HepG2 (cell line): ENCODE data around the gene RTCA. TPM values are rescaled to one million over a fixed set of nuclear protein-coding genes. Genes with fewer than 3 reads are reported as not detected.

Source experiments
- ATAC-seq: fragments of 200-7000 bp; cut with Tn5 transposase; 3 replicates; pipeline ENCODE4 v1.9.1; 2020; ENCODE audit warnings: mild to moderate bottlenecking, moderate library complexity
- BruUV-seq: library from RNA; stranded (reverse); fragments of 400-500 nt; replicated peaks from 2 replicates; lab custom pipeline; 2021; lab: Mats Ljungman, UMichigan
- CTCF ChIA-PET: fragments of 300-600 bp; formaldehyde crosslinking; extraction: SDS; loops from one replicate; lab custom pipeline; 2021; ENCODE audit warnings: low total read pairs, inconsistent platforms, low intra/inter-chr PET ratio; lab: Yijun Ruan, JAX
- POLR2A ChIA-PET: fragments of 350-600 bp; sonication (Branson Sonifier 250); formaldehyde crosslinking; loops from one replicate; lab custom pipeline; 2020; ENCODE audit warnings: antibody characterized with exemption, inconsistent platforms; lab: Yijun Ruan, JAX
- DNase-seq: peaks from one replicate; pipeline ENCODE4 v3.0.0-alpha.2; 2015; ENCODE audit warnings: low spot score
- FAIRE-seq: peaks from 3 replicates; lab custom pipeline; 2011; peaks lifted over from hg19 to GRCh38; lab: Jason Lieb, UNC
- H2AFZ ChIP-seq: one replicate; pipeline ENCODE4 v1.6.1; 2011; ENCODE audit warnings: low read length, inconsistent platforms
- H3K27ac ChIP-seq: fragments of 300-600 bp; 3 replicates; pipeline ENCODE4 v1.8.0; 2011; ENCODE audit warnings: mixed run types, mild to moderate bottlenecking, mixed read lengths, low read length, inconsistent platforms; ENCODE audit not compliant: insufficient read depth; ENCODE audit errors: extremely low read length
- H3K27me3 ChIP-seq, 2 experiments: fragments of 200-600 bp in 1 of 2; 2 replicates in 1 of 2; 3 replicates in 1 of 2; pipeline versions ENCODE4 v1.6.0 to v1.8.0; 2011; ENCODE audit warnings: low read length in 2 of 2, mild to moderate bottlenecking in 2 of 2, moderate library complexity in 2 of 2, inconsistent platforms in 1 of 2; ENCODE audit not compliant: insufficient read depth in 2 of 2, control insufficient read depth in 1 of 2
- H3K36me3 ChIP-seq, 2 experiments: fragments of 200-600 bp in 1 of 2; replicated peaks in 1 of 2; 2 replicates in 1 of 2; 3 replicates in 1 of 2; pipeline versions ENCODE4 v1.5.1 to v1.8.0; 2011; ENCODE audit warnings: low read length in 2 of 2, inconsistent platforms in 1 of 2; ENCODE audit not compliant: insufficient read depth in 2 of 2, control insufficient read depth in 1 of 2
- H3K4me1 ChIP-seq: 2 replicates; pipeline ENCODE4 v1.5.1; 2012; ENCODE audit warnings: low read length, inconsistent platforms; ENCODE audit not compliant: insufficient read depth
- H3K4me2 ChIP-seq: 2 replicates; pipeline ENCODE4 v1.6.0; 2011; ENCODE audit warnings: low read depth, low read length, inconsistent platforms
- H3K4me3 ChIP-seq, 3 experiments: fragments of 200-600 bp in 1 of 3; sonication (generic), shearing (Covaris generic) in 1 of 3; replicated peaks in 1 of 3; 2 replicates each; pipeline ENCODE4 v1.5.1; 2011 to 2016; ENCODE audit warnings: low read length in 3 of 3, inconsistent platforms in 2 of 3, low read depth in 2 of 3, mild to moderate bottlenecking in 2 of 3, control low read depth in 1 of 3, mixed read lengths in 1 of 3; ENCODE audit not compliant: insufficient read depth in 1 of 3
- H3K79me2 ChIP-seq: one replicate; pipeline ENCODE4 v1.6.1; 2011; ENCODE audit warnings: low read length, inconsistent platforms; ENCODE audit not compliant: insufficient read depth
- H3K9ac ChIP-seq: 2 replicates; pipeline ENCODE4 v1.6.0; 2011; ENCODE audit warnings: mild to moderate bottlenecking, low read depth, low read length, inconsistent platforms; ENCODE audit not compliant: insufficient read depth
- H3K9me3 ChIP-seq: 2 replicates; pipeline ENCODE4 v1.5.1; 2012; ENCODE audit warnings: mild to moderate bottlenecking, low read length
- H4K20me1 ChIP-seq: 2 replicates; pipeline ENCODE4 v1.6.0; 2011; ENCODE audit warnings: inconsistent platforms, mild to moderate bottlenecking, low read length, moderate library complexity; ENCODE audit not compliant: insufficient read depth
- BRCA1 ChIP-seq: sonication (generic); formaldehyde crosslinking; IDR thresholded peaks from 2 replicates; pipeline ENCODE4 v1.4.0; 2020; ENCODE audit warnings: missing genetic modification reagents
- NFIB ChIP-seq: sonication (generic); formaldehyde crosslinking; IDR thresholded peaks from 2 replicates; pipeline ENCODE4 v1.9.0; 2021; ENCODE audit warnings: missing genetic modification reagents, mild to moderate bottlenecking, borderline replicate concordance
- RBM22 ChIP-seq: fragments of 200-400 bp; formaldehyde crosslinking; optimal IDR thresholded peaks from 2 replicates; pipeline ENCODE3; 2017; ENCODE audit warnings: mild to moderate bottlenecking, low read length, moderate library complexity
- TMF1 ChIP-seq: sonication (generic); formaldehyde crosslinking; IDR thresholded peaks from 2 replicates; pipeline ENCODE4 v1.8.1; 2022; ENCODE audit warnings: low read depth, missing genetic modification reagents
- ZBTB1 ChIP-seq: sonication (generic); formaldehyde crosslinking; IDR thresholded peaks from 2 replicates; pipeline ENCODE4 v1.4.0; 2020; ENCODE audit warnings: missing genetic modification reagents, borderline replicate concordance
- ZNF572 ChIP-seq: sonication (generic); formaldehyde crosslinking; IDR thresholded peaks from 2 replicates; pipeline ENCODE4 v1.5.1; 2020; ENCODE audit warnings: mild to moderate bottlenecking, missing genetic modification reagents
- ZNF775 ChIP-seq: sonication (generic); formaldehyde crosslinking; IDR thresholded peaks from 2 replicates; pipeline ENCODE4 v1.4.0; 2020; ENCODE audit warnings: missing genetic modification reagents, mild to moderate bottlenecking, moderate library complexity, borderline replicate concordance
- WGBS: methylation state at CpG from one replicate; pipeline ENCODE4 v1.1.6; 2017; ENCODE audit warnings: low lambda C conversion rate; 5-methylcytosine and 5-hydroxymethylcytosine counted together
- in situ Hi-C: cut with HindIII; loops from 2 replicates; pipeline ENCODE4 v1.10.0; 2017; ENCODE audit warnings: low pct_unique_long_range_greater_than_20kb; ENCODE audit not compliant: extremely low pct_ligation_motif_present
- intact Hi-C: fragments of 100-400 bp; cut with micrococcal nuclease; formaldehyde crosslinking; loops from one replicate; pipeline ENCODE4 v1.10.0; 2022; ENCODE audit not compliant: unreplicated experiment
- polyA plus RNA-seq, 8 experiments: library from polyadenylated mRNA; depleted of rRNA in 3 of 8; stranded (reverse) in 7 of 8; unstranded in 1 of 8; fragments of >200 nt; fragmentation: Illumina TruSeq in 4 of 8; extraction: Trizol in 4 of 8; gene quantifications; 2 replicates each; pipeline versions ENCODE4 v1.2.1 to v1.2.3, GENCODE V29; 2011 to 2016; ENCODE audit warnings: low read depth in 4 of 8, missing spikeins in 1 of 8, mixed read lengths in 1 of 8; ENCODE audit not compliant: insufficient read depth in 1 of 8
- total RNA-seq, 5 experiments: library from RNA; depleted of rRNA; stranded (reverse); fragments of >200 nt; fragmentation: Illumina TruSeq; extraction: Trizol; gene quantifications; 2 replicates each; pipeline ENCODE4 v1.2.3, GENCODE V29; 2016; ENCODE audit warnings: low read depth in 1 of 5
- TF ChIP-seq, protein P1 (sequence below): sonication (generic); formaldehyde crosslinking; IDR thresholded peaks from 2 replicates; pipeline ENCODE4 v1.4.0; 2020; ENCODE audit warnings: missing genetic modification reagents, mild to moderate bottlenecking, borderline replicate concordance
- TF ChIP-seq, protein P2 (sequence below): sonication (generic); formaldehyde crosslinking; IDR thresholded peaks from 2 replicates; pipeline ENCODE4 v1.5.1; 2020; ENCODE audit warnings: mild to moderate bottlenecking, missing genetic modification reagents, borderline replicate concordance
- TF ChIP-seq, protein P3 (sequence below): sonication (generic); formaldehyde crosslinking; IDR thresholded peaks from 2 replicates; pipeline ENCODE4 v1.4.0; 2020; ENCODE audit warnings: missing genetic modification reagents, borderline replicate concordance
- TF ChIP-seq, protein P4 (sequence below): sonication (generic); formaldehyde crosslinking; IDR thresholded peaks from 2 replicates; pipeline ENCODE4 v1.4.0; 2020; ENCODE audit warnings: missing genetic modification reagents
- TF ChIP-seq, protein P5 (sequence below): IDR thresholded peaks from 2 replicates; pipeline ENCODE4 v1.6.1; 2016; ENCODE audit warnings: missing genetic modification reagents, missing compliant biosample characterization
- TF ChIP-seq, protein P6 (sequence below): sonication (generic); formaldehyde crosslinking; IDR thresholded peaks from 2 replicates; pipeline ENCODE4 v1.8.0; 2022; ENCODE audit warnings: mild to moderate bottlenecking, missing genetic modification reagents

The RTCA gene
- total and polyA plus RNA-seq, 2 of the 13 experiments (the other 11 are each of a cell fraction or from before 2014, with no cell fraction given), result 22.7 to 31.0 TPM

DNA sequence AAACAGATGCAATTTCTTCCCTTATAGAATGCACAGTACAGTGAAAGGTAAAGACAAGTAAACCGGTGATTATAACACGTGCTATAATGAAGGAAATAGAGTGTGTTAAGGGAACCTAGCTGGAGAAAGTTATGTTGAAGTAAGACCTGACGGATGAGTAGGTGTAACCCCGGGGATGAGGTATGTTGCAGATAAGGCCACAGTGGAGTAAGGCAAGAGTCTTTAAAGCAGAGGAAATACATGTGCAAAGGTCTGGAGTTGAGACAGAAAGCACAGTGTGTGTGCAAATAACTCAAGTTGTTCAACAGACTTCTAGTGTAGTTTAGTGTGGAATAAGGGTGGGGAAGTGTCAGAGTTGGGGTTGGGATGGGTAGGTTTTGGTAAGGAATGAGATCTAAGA, 19.3 kb upstream of the RTCA start (continued):
- TF ChIP-seq, protein P1, sequence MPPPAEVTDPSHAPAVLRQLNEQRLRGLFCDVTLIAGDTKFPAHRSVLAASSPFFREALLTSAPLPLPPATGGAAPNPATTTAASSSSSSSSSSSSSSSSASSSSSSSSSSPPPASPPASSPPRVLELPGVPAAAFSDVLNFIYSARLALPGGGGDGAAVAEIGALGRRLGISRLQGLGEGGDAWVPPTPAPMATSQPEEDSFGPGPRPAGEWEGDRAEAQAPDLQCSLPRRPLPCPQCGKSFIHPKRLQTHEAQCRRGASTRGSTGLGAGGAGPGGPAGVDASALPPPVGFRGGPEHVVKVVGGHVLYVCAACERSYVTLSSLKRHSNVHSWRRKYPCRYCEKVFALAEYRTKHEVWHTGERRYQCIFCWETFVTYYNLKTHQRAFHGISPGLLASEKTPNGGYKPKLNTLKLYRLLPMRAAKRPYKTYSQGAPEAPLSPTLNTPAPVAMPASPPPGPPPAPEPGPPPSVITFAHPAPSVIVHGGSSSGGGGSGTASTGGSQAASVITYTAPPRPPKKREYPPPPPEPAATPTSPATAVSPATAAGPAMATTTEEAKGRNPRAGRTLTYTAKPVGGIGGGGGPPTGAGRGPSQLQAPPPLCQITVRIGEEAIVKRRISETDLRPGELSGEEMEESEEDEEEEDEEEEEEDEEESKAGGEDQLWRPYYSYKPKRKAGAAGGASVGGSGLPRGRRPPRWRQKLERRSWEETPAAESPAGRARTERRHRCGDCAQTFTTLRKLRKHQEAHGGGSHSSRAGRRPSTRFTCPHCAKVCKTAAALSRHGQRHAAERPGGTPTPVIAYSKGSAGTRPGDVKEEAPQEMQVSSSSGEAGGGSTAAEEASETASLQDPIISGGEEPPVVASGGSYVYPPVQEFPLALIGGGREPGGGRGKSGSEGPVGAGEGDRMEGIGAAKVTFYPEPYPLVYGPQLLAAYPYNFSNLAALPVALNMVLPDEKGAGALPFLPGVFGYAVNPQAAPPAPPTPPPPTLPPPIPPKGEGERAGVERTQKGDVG (CRISPR knock-in tag), result no peak
- TF ChIP-seq BRCA1 (no peak), ZBTB1 (CRISPR knock-in tag) (no peak), RBM22 (no peak)
- TF ChIP-seq, protein P2, sequence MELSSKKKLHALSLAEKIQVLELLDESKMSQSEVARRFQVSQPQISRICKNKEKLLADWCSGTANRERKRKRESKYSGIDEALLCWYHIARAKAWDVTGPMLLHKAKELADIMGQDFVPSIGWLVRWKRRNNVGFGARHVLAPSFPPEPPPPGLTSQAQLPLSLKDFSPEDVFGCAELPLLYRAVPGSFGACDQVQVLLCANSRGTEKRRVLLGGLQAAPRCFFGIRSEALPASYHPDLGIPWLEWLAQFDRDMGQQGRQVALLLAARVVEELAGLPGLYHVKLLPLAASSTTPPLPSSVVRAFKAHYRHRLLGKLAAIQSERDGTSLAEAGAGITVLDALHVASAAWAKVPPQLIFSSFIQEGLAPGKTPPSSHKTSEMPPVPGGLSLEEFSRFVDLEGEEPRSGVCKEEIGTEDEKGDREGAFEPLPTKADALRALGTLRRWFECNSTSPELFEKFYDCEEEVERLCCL (CRISPR knock-in tag), result no peak

DNA sequence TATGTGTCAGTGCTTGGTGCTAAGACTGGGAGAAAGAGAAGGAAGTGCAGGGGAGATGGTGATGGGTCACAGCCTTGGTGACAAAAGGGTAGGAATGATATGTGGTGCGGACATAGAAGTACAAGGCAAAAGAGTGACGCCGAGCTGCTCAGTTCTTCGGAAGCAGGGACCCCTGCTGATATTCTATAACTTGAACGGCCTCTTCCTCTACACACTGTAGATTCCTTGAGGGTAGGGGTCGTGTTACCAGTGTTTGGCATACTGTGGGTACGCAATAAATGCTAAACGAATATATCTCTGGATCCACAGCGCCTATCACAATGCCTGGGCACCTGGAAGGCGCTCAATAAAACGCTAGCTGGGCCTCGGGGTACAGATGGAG, 16.9 kb upstream of the RTCA start:
- no peak for DNase-seq
- peak; percentile 18 for ATAC-seq
- Histone ChIP-seq H4K20me1 (no peaks in the 10 kb centered on the region), H3K27me3 (peaks cover 0 to 3% of the 10 kb centered on the region in 2 experiments; a peak in 1 of 5 replicates), H3K36me3 (no peaks in the 10 kb centered on the region), H3K4me3 (peak overlapping the region; percentile 64 to 96 (median 71)), H2AFZ (peak overlapping the region; percentile 93), H3K4me2 (peak overlapping the region; percentile 96), H3K9me3 (no peaks in the 10 kb centered on the region), H3K4me1 (peaks cover 37% of the 10 kb centered on the region), H3K79me2 (peaks cover 20% of the 10 kb centered on the region), H3K27ac (peak overlapping the region; percentile 81), H3K9ac (peak overlapping the region; percentile 95)
- in situ Hi-C loops, result no loop called here
- no peak for FAIRE-seq
- WGBS, result 0% methylated on average over 8 of the region's 12 CpGs
- CTCF ChIA-PET, result no interaction called here
- intact Hi-C loops, result no loop called here
- POLR2A ChIA-PET, result interaction anchor here (0.6 to 4.3 kb wide), 10 partner anchors 9 to 646 kb away, joined by 3 to 69 read pairs (median 4); partner anchors contain the start of genes CDC14A, EXTL2, RTCA and SLC35A3
- TSS peak; percentile 88 for BruUV-seq
- TF ChIP-seq ZNF572 (peak; percentile 50; the same call in 1 of the 2 replicates), ZNF775 (CRISPR knock-in tag) (no peak), TMF1 (0 out of 2 replicates have a peak, but pooled peaks have one; percentile 4), NFIB (CRISPR knock-in tag) (0 out of 2 replicates have a peak, but pooled peaks have one; percentile 59)
- TF ChIP-seq, protein P3, sequence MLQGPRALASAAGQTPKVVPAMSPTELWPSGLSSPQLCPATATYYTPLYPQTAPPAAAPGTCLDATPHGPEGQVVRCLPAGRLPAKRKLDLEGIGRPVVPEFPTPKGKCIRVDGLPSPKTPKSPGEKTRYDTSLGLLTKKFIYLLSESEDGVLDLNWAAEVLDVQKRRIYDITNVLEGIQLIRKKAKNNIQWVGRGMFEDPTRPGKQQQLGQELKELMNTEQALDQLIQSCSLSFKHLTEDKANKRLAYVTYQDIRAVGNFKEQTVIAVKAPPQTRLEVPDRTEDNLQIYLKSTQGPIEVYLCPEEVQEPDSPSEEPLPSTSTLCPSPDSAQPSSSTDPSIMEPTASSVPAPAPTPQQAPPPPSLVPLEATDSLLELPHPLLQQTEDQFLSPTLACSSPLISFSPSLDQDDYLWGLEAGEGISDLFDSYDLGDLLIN (CRISPR knock-in tag), result 0 out of 2 replicates have a peak, but pooled peaks have one; percentile 32
- TF ChIP-seq, protein P4, sequence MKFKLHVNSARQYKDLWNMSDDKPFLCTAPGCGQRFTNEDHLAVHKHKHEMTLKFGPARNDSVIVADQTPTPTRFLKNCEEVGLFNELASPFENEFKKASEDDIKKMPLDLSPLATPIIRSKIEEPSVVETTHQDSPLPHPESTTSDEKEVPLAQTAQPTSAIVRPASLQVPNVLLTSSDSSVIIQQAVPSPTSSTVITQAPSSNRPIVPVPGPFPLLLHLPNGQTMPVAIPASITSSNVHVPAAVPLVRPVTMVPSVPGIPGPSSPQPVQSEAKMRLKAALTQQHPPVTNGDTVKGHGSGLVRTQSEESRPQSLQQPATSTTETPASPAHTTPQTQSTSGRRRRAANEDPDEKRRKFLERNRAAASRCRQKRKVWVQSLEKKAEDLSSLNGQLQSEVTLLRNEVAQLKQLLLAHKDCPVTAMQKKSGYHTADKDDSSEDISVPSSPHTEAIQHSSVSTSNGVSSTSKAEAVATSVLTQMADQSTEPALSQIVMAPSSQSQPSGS (CRISPR knock-in tag), result no peak
- TF ChIP-seq, protein P5, sequence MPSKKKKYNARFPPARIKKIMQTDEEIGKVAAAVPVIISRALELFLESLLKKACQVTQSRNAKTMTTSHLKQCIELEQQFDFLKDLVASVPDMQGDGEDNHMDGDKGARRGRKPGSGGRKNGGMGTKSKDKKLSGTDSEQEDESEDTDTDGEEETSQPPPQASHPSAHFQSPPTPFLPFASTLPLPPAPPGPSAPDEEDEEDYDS (CRISPR knock-in tag), result no peak
- TF ChIP-seq, protein P6, sequence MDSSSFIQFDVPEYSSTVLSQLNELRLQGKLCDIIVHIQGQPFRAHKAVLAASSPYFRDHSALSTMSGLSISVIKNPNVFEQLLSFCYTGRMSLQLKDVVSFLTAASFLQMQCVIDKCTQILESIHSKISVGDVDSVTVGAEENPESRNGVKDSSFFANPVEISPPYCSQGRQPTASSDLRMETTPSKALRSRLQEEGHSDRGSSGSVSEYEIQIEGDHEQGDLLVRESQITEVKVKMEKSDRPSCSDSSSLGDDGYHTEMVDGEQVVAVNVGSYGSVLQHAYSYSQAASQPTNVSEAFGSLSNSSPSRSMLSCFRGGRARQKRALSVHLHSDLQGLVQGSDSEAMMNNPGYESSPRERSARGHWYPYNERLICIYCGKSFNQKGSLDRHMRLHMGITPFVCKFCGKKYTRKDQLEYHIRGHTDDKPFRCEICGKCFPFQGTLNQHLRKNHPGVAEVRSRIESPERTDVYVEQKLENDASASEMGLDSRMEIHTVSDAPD, result 0 out of 2 replicates have a peak, but pooled peaks have one; percentile 5
